Stimulated activated CD8-positive, alpha-beta memory T cell treated with anti-CD3 and anti-CD28 coated beads, Interleukin-7, amount 100 ng/mL, for 4 hours (primary cell): Measurements from ENCODE around the gene GRIA4.
"Not testable (repeated sequence)": the region's sequence is repeated elsewhere in the genome, so short reads cannot be mapped to it uniquely, and the experiment has no call there.

ENCODE experiments used
- DNase-seq, 2 donors: peaks; one replicate each; pipeline ENCODE4 v3.0.0-alpha.2; 2020; ENCODE audit warnings: low read depth in 2 of 2

GRIA4 gene

DNA sequence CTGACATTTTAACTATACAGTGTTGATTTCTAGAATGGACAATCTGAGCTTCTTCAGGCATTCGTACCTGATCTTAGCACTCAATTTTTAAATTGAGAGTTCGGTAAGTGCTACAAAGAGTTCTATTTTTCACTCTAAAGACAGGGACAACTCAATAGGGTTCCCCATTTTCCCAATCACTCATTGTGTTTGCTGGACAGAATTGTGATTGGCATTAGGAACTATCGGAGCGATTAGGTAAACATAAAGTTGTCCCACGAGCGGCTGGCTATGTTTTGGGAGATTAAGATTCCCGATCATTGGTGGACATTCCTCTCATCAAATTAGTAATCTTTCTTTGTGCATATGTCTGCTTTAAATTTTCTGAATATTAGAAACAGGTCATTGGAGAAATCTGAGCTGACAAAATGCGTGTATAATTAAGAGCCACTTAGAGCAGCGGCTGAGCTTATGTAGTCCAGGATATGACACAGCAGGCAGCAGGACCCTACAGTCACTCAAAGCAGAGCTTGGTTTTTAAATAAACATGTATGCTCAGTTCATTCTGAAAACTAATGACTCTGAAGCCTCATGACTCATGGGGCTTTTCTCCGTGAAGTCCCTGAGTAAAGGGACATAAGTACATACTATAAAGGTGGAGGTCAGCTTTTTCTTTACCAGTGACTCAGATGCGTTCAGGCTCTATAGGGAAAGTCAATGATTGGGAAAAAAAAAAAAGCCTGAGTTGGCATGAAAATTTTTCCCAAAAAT is 109.4 kb downstream of the GRIA4 start:
- DNase-seq = no peak

- no peak for DNase-seq
These were observed 110.2 kb downstream of the GRIA4 start for GRCh38 chr11:105720096-105720495.

DNA sequence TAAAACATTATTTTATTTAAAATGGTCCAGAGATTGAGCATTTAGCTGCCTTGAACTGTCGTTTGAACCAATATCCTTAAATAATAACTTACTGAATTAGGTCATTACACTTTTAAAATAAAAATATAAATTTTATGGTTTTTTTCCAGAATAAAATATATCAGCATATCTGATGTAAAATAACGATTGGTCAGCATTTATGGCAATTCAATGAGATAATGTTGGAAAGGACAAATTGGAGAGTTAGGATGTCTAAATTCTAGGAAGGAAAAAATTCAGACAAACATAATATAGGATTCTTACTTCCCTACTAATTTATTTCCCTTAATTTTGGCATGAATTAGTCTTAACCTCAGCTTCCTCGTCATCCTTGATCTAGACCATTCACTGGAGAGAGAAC is 113.4 kb downstream of the GRIA4 start:
- DNase-seq = no peak

- no peak for DNase-seq
These were observed 122.7 kb downstream of the GRIA4 start for GRCh38 chr11:105732611-105733010.

GRCh38 chr11:105734426-105734825 is 124.6 kb downstream of the GRIA4 start:
- DNase-seq = no peak

GRCh38 chr11:105738251-105738650 is 128.4 kb downstream of the GRIA4 start:
- no peak for DNase-seq

GRCh38 chr11:105738986-105739795 is 129.3 kb downstream of the GRIA4 start:
- DNase-seq = no peak

- DNase-seq = no peak
These were observed 130.5 kb downstream of the GRIA4 start for GRCh38 chr11:105740164-105740903.

- no peak for DNase-seq
These were observed 131.7 kb downstream of the GRIA4 start for GRCh38 chr11:105741488-105742020.

DNA sequence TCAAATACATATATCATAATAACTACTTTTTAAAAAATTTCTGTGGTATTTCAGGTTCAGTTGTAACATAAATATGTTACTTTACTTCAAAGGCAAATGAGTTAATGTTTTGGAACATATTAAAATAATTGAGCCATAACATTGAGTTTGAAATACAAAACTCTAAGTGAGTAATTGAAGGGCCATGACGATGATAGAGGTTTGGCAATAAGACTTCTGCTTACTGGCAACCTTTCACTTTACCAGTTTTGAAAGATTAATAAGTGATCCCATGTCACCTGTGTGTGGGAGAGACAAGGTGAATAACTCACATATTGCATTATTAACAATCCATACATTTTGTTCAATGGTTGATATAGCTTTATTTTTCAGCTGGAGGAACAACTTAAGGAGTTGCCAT is 144.4 kb downstream of the GRIA4 start:
- DNase-seq = no peak

- no peak for DNase-seq
These were observed 144.8 kb downstream of the GRIA4 start for GRCh38 chr11:105754716-105755115.

DNA sequence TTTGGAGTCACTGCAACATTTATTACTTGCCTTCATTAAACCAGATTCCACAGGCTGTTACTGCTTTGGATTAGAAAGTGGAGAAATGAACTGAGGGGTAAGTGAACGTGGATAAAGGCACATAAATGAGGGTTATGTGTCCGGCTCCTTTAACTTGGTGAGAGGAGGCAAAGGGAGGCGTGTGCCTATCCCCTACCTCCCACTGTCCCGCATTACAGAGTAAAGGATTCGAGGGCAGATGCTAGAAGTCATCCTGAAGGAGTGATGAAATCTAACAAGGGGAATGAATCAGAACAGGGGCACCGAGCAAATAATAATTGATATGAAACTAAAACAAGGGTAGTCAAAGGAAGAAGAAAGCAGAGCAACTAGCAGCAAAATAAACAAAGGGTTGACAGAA is 147.2 kb downstream of the GRIA4 start:
- no peak for DNase-seq

DNA sequence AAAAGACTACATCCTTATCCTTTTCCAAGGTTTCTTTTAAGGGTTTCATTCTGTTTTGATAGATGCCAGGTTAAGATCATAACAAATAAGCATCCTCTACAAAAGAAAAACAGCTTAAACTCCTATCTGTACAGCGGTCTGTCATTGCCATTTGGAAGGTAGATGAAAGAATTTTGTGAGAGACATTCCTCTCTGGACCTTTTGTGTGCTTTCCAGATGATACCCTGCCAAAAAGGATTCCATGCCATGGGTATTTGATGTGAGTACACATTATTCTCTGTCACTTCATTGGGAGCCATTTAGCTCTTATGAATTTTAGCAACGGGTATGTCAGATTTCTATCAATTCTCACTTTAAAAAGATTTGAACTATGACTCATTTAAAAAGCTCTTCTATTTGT is 153.7 kb downstream of the GRIA4 start:
- no peak for DNase-seq

- no peak for DNase-seq
These were observed 158.1 kb downstream of the GRIA4 start for GRCh38 chr11:105767931-105768330.

DNA sequence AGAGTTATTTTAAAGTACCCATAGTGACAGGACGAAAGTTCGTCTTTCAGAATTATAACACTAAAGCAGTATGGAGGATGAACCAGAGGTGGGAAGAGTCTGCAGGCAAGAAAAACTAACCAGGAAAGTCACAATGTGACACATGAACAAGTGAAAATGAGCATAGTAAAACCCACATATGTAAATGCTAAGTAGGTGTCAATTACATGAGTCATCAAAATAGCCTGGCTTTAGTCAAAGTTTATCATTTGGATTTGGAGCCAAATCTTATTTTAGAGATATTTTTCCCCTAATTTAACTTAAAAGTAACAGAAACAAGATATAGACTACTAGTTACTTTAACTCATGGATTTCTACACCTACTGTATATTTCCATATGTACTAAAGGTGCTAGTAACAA is 159.8 kb downstream of the GRIA4 start:
- DNase-seq = no peak

DNA sequence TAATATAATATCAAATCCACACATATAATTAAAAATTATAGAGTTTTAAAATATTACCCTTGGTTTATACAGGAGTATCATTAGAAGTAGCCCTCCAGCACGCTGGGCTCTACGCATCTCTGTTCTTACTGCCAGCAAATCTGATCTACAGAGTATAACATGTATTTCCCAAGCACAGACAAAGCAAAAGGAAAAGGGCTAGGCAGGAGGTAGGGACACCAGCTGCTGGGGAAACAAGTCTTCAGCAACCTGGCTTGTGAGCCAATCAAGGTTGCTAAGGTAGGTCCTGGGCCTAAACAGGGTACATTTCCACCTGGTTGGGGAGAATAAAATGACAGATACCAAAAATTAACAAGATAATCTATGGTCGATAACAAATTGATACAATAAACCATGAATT is 163.6 kb downstream of the GRIA4 start:
- not testable (repeated sequence) for DNase-seq

GRCh38 chr11:105774899-105775298 is 165.0 kb downstream of the GRIA4 start:
- DNase-seq = no peak

DNA sequence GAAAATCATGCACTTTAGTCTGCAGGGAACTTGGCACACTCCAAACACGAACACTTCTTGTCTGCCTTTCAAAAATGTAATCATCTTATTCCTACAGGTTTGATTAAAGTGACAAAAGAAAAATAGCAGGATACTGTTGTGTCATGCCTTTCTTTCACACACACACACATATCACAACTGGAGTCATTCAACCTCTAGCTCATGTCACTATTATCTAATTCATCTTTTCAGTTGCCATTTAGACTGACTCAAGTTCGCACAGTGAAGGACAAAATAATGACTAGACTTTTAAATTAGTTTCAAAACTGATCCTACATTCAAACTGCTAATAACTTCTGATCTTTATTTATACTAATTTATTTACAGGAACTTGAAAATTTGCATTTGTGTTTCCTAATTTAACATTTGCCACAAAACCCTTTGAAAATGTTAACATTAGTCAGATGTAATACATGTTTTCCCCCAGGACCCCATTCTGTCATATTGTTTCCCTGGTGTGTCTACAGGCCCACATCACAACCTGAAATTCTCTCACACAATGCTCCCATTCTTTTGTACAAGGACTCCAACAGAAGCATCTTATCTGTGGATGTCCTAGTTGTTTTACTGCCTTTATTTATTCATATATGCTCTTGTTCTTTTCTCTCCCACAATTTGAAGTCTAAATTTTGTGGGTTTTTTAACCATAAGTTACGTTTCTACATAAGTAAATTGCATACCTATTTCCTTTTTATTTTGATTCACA is 171.1 kb downstream of the GRIA4 start:
- no peak for DNase-seq

DNA sequence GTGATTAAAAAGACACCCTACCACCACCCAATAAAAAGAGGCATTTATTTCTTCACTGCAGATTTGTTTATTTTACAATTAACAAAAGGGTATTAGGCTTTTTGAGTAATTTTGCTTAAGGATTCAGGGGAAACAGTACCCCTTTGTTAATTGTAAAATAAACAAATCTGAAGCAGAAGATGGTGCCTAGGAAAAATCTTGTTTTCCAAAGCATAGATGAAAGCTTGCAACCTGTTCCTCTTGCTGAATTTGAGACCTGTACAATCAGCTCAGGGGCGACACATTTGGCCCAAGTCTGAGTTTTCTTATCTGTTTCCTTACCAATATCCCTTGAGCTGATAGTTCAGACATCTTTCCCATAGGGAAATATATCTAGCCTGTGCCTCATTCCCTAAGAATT is 171.9 kb downstream of the GRIA4 start:
- DNase-seq = no peak

DNA sequence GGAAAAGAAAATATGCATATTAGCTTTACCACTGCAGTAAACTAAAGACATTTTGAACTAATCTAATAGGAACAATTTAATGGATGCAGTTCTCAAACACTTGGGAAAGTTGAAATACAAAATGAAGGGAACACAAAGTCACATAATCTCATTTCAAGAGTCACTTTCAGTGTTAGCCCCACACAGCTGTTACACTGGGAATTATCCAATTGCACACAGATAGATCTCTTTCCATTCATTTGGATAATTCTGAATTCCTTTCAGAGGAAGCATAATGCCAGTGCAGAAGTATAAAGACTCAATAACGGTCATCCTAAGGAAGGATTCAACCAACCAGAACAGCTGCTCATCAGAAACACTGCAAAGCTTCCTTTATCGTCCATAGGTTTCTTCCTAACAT is 173.3 kb downstream of the GRIA4 start:
- DNase-seq = no peak

- not testable (repeated sequence) for DNase-seq
These were observed 176.0 kb downstream of the GRIA4 start for GRCh38 chr11:105785850-105786249.

DNA sequence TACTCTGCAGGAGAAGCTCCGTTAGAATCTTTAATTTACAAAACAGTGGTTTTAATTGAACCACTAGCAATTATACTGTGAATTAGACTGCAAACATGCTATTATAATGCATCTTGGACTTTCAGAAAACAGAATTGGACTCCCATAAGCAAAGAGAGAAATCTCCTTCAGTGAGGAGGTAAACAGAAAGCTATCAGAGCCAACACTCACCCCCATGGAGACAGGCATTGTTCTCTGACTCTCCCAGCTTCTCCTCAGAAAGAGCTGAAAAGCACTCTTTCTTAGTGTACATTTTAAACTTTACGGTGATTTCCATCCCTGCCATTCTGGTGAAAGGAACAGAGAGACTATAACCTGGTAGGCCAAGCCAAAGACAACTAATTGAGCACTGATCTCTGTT is 176.9 kb downstream of the GRIA4 start:
- no peak for DNase-seq
